ENCODE data around the gene UROS.

The UROS gene

GRCh38 chr10:125822878-125823662 is at the start of gene UROS, which contains the start of gene BCCIP:
TSS of gene UROS (minus strand) at chr10:125823258. CDS start at chr10:125816499, 6,759 bp downstream.
TSS of gene BCCIP (plus strand) at chr10:125823546. CDS start at chr10:125823558, 12 bp downstream.
- ChIA-PET CTCF (interaction anchor here (0.7 kb wide), 1 partner anchor 45 kb away, joined by 3 read pairs; no protein-coding TSS in a partner anchor), POLR2A (interaction anchor here (1.0 to 1.7 kb wide), 6 partner anchors 9 to 190 kb away, joined by 3 to 7 read pairs (median 5); partner anchors contain the start of gene EDRF1)
- TF ChIP-seq NFRKB (IDR thresholded peaks at IDR 0.05) (no peak), BHLHE40 (IDR thresholded peaks at IDR 0.05; ENCODE audit: borderline replicate concordance) (peak; percentile 99), ZNF384 (IDR thresholded peaks at IDR 0.05) (no peak), FOXK2 (IDR thresholded peaks at IDR 0.05) (no peak), SP1 (IDR thresholded peaks at IDR 0.05) (no peak), TARDBP (IDR thresholded peaks at IDR 0.05) (peak; percentile 22; the same call in 1 of the 2 replicates), CTBP1 (IDR thresholded peaks at IDR 0.05; ENCODE audit: borderline replicate concordance) (no peak; the same call in 1 of the 2 replicates), L3MBTL2 (conservative IDR thresholded peaks at IDR 0.05) (no peak), LEF1 (IDR thresholded peaks at IDR 0.05; ENCODE audit: borderline replicate concordance) (no peak; the same call in 1 of the 2 replicates), FOXM1 (IDR thresholded peaks at IDR 0.05; ENCODE audit: borderline replicate concordance) (no peak; the same call in 1 of the 2 replicates), ELF4 (IDR thresholded peaks at IDR 0.05) (no peak), ARNT (IDR thresholded peaks at IDR 0.05) (no peak), FOXA1 (IDR thresholded peaks at IDR 0.05) (no peak), SUZ12 (IDR thresholded peaks at IDR 0.05) (no peak)
- TF ChIP-seq, protein P1, sequence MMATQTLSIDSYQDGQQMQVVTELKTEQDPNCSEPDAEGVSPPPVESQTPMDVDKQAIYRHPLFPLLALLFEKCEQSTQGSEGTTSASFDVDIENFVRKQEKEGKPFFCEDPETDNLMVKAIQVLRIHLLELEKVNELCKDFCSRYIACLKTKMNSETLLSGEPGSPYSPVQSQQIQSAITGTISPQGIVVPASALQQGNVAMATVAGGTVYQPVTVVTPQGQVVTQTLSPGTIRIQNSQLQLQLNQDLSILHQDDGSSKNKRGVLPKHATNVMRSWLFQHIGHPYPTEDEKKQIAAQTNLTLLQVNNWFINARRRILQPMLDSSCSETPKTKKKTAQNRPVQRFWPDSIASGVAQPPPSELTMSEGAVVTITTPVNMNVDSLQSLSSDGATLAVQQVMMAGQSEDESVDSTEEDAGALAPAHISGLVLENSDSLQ (IDR thresholded peaks at IDR 0.05): no peak
- DNase-seq (ENCODE audit: extremely low spot score): peak; percentile 99

DNA sequence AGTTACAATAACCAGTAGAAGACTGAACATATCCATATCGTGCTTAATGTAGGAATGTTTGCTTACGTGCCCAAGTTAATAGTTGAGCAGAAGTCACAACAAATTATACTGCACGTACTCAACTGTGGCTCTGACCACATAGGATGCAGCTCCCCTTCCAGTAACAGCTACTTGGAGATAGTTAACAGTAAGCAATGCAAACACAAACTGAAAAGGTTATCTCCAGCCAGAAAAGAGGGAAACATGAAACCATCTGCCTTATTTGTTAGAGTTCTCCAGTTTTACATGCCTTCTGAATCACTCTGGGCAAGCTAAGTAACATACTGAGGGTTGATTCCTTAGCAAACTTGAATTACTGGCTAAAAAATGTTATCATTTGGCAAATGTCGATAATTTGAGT is 48.3 kb upstream of the UROS start:
- ChIA-PET CTCF (interaction anchor here (0.9 kb wide), 2 partner anchors 107 to 285 kb away, joined by 3 read pairs; no protein-coding TSS in a partner anchor), POLR2A (no interaction called here)
- TF ChIP-seq FOXK2 (IDR thresholded peaks at IDR 0.05): no peak
- TF ChIP-seq SUZ12 (IDR thresholded peaks at IDR 0.05): no peak
- no peak for DNase-seq (ENCODE audit: extremely low spot score)

- CTCF ChIA-PET: interaction anchor here (1.0 to 1.4 kb wide), 5 partner anchors 11 to 110 kb away, joined by 3 to 5 read pairs (median 4); no protein-coding TSS in a partner anchor
- TF ChIP-seq, protein P1 (IDR thresholded peaks at IDR 0.05): peak; percentile 45
- TF ChIP-seq TARDBP (IDR thresholded peaks at IDR 0.05) (no peak), NFRKB (IDR thresholded peaks at IDR 0.05) (no peak)
- POLR2A ChIA-PET: no interaction called here
- peak; percentile 57 for DNase-seq (ENCODE audit: extremely low spot score)
These were observed 45.4 kb upstream of the UROS start for GRCh38 chr10:125868372-125868975.

GRCh38 chr10:125866421-125867029 is 43.5 kb upstream of the UROS start:
- POLR2A ChIA-PET: no interaction called here
- no peak for TF ChIP-seq CTBP1 (IDR thresholded peaks at IDR 0.05; ENCODE audit: borderline replicate concordance)
- no peak for DNase-seq (ENCODE audit: extremely low spot score)
- CTCF ChIA-PET: interaction anchor here (0.6 kb wide), 1 partner anchor 109 kb away, joined by 6 read pairs; no protein-coding TSS in a partner anchor

DNA sequence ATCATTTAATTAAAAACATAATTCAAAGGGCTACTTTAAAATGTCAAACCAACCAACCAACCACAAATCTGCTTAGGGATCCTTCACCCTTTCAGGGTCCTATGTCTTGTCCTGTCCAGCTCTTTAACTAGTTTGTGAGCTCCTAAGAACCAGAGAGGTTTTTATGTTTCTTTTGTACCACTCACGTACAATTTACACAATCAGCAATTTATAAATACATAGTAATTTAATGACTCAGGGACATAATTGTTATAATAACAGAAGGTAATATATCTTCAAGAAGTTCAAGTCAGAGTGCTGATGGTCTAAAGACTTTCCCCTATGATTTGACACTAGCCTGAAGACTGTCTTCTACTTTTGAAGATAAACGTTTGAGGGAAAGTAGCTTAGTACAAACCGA is 42.1 kb upstream of the UROS start:
- DNase-seq (ENCODE audit: extremely low spot score): no peak
- ChIA-PET POLR2A (no interaction called here), CTCF (interaction anchor here (0.5 to 1.6 kb wide), 3 partner anchors 70 to 880 kb away, joined by 3 to 4 read pairs (median 3); no protein-coding TSS in a partner anchor)
- TF ChIP-seq LEF1 (IDR thresholded peaks at IDR 0.05; ENCODE audit: borderline replicate concordance) (no peak), SUZ12 (IDR thresholded peaks at IDR 0.05) (no peak), L3MBTL2 (conservative IDR thresholded peaks at IDR 0.05) (no peak), HDGF (IDR thresholded peaks at IDR 0.05; ENCODE audit: borderline replicate concordance) (no peak), FOXA1 (IDR thresholded peaks at IDR 0.05) (no peak), NFRKB (IDR thresholded peaks at IDR 0.05) (no peak), FOXM1 (IDR thresholded peaks at IDR 0.05; ENCODE audit: borderline replicate concordance) (no peak), FOXK2 (IDR thresholded peaks at IDR 0.05) (no peak), CTBP1 (IDR thresholded peaks at IDR 0.05; ENCODE audit: borderline replicate concordance) (no peak), BHLHE40 (IDR thresholded peaks at IDR 0.05; ENCODE audit: borderline replicate concordance) (no peak), TARDBP (IDR thresholded peaks at IDR 0.05) (no peak), SP1 (IDR thresholded peaks at IDR 0.05) (no peak), ARNT (IDR thresholded peaks at IDR 0.05) (no peak), ZNF384 (IDR thresholded peaks at IDR 0.05) (no peak), ELF4 (IDR thresholded peaks at IDR 0.05) (no peak)
- TF ChIP-seq, protein P1 (IDR thresholded peaks at IDR 0.05): no peak
